ENCODE measurements around the gene MAP2K3.

The MAP2K3 gene

DNA sequence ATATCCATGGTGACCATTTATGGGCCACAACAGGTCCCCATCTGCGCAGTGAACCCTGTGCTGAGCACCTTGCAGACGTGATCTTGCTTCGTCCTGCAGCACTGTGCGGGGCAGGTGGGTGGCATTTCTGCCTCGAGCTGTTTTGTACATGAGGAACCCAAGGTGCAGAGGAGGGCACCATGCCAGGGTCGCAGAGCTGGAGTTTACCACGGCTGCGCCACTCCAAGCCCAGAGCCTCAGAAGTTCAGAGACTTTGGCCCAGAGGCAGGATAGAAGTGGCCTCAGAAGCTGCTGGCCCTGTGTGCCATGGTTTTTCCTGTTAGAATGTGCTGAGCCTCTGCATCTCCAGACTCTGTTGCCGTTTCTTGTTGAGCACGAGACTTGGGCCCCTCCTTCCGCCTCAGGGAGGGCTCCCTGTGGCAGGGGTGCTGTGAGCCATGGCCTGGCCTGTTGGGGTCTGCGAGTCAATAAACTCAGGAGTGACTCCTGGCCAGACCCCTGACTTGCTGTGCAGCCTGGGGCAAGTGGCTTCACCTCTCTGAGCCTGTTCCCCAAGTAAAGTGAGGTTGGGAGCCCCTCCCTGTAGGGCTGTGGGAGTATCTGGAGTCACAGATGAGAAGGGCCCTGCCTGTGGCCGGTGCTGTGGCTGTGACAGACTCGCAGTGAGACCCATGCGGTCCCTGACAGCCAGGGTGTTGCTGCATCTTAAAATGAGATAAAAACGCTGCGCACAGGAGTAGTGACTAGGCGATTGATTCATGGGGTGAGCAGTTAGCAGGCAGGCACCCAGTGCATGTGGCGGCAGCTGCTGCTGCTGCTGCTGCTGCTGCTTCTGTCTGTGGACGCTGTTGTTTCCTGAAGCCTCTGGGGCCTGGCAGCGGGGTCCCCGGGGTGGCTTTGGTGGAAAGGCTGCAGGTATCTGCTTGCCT, 11.8 kb downstream of the MAP2K3 start:
- ATAC-seq = no peak
- TF ChIP-seq ESRRG (CRISPR knock-in tag; IDR thresholded peaks at IDR 0.05) = no peak
- no peak for TF ChIP-seq ZNF8 (CRISPR knock-in tag; IDR thresholded peaks at IDR 0.05)
- TF ChIP-seq, protein P1, sequence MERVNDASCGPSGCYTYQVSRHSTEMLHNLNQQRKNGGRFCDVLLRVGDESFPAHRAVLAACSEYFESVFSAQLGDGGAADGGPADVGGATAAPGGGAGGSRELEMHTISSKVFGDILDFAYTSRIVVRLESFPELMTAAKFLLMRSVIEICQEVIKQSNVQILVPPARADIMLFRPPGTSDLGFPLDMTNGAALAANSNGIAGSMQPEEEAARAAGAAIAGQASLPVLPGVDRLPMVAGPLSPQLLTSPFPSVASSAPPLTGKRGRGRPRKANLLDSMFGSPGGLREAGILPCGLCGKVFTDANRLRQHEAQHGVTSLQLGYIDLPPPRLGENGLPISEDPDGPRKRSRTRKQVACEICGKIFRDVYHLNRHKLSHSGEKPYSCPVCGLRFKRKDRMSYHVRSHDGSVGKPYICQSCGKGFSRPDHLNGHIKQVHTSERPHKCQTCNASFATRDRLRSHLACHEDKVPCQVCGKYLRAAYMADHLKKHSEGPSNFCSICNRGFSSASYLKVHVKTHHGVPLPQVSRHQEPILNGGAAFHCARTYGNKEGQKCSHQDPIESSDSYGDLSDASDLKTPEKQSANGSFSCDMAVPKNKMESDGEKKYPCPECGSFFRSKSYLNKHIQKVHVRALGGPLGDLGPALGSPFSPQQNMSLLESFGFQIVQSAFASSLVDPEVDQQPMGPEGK (CRISPR knock-in tag; IDR thresholded peaks at IDR 0.05; ENCODE audit: borderline replicate concordance) = no peak
- TF ChIP-seq TOX (CRISPR knock-in tag; IDR thresholded peaks at IDR 0.05; ENCODE audit: borderline replicate concordance) = no peak
- no peak for TF ChIP-seq ARNTL (CRISPR knock-in tag; IDR thresholded peaks at IDR 0.05; ENCODE audit: borderline replicate concordance, low read depth)
- no peak for TF ChIP-seq GLIS3 (CRISPR knock-in tag; IDR thresholded peaks at IDR 0.05)
- TF ChIP-seq BACH2 (CRISPR knock-in tag; IDR thresholded peaks at IDR 0.05; ENCODE audit: borderline replicate concordance) = no peak
- TF ChIP-seq, protein P2, sequence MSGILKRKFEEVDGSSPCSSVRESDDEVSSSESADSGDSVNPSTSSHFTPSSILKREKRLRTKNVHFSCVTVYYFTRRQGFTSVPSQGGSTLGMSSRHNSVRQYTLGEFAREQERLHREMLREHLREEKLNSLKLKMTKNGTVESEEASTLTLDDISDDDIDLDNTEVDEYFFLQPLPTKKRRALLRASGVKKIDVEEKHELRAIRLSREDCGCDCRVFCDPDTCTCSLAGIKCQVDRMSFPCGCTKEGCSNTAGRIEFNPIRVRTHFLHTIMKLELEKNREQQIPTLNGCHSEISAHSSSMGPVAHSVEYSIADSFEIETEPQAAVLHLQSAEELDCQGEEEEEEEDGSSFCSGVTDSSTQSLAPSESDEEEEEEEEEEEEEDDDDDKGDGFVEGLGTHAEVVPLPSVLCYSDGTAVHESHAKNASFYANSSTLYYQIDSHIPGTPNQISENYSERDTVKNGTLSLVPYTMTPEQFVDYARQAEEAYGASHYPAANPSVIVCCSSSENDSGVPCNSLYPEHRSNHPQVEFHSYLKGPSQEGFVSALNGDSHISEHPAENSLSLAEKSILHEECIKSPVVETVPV (CRISPR knock-in tag; IDR thresholded peaks at IDR 0.05) = no peak
- no peak for TF ChIP-seq ZC3H10 (CRISPR knock-in tag; IDR thresholded peaks at IDR 0.05)
- TF ChIP-seq ZNF70 (CRISPR knock-in tag; IDR thresholded peaks at IDR 0.05) = no peak
- TF ChIP-seq, protein P3, sequence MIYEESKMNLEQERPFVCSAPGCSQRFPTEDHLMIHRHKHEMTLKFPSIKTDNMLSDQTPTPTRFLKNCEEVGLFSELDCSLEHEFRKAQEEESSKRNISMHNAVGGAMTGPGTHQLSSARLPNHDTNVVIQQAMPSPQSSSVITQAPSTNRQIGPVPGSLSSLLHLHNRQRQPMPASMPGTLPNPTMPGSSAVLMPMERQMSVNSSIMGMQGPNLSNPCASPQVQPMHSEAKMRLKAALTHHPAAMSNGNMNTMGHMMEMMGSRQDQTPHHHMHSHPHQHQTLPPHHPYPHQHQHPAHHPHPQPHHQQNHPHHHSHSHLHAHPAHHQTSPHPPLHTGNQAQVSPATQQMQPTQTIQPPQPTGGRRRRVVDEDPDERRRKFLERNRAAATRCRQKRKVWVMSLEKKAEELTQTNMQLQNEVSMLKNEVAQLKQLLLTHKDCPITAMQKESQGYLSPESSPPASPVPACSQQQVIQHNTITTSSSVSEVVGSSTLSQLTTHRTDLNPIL (CRISPR knock-in tag; IDR thresholded peaks at IDR 0.05; ENCODE audit: low read depth) = no peak
- no peak for TF ChIP-seq ISL1 (CRISPR knock-in tag; IDR thresholded peaks at IDR 0.05)
- no peak for TF ChIP-seq PPARA (CRISPR knock-in tag; IDR thresholded peaks at IDR 0.05; ENCODE audit: borderline replicate concordance)
- no peak for TF ChIP-seq SNAI2 (CRISPR knock-in tag; IDR thresholded peaks at IDR 0.05)
- no peak for TF ChIP-seq OSR1 (CRISPR knock-in tag; IDR thresholded peaks at IDR 0.05)

DNA sequence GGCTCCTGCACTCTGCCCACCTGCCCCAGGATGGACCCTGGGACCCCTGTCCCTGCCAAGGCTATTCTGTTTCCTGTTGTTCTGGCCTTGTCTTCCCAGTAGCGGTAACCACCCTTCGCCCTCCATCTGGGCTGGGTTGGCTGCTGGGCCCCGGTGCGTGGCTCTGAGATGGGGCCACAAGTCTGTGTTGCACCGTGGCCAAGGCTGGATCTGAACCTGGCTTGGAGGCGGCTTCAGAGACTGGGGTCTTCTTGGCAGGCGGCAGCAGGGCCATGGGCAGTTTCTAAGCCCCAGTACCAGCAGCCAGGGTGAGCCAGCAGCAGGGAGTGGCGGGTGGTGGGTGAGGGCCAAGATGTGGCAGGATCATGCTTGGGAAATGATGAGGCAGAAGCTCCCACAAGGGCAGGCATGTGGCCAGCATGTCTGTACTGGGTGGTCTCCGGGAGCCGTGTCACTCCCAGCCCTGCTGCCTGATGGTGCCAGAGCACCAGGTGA, 12.6 kb downstream of the MAP2K3 start:
- TF ChIP-seq ZC3H10 (CRISPR knock-in tag; IDR thresholded peaks at IDR 0.05) (no peak), CSDC2 (CRISPR knock-in tag; IDR thresholded peaks at IDR 0.05) (no peak), ZNF8 (CRISPR knock-in tag; IDR thresholded peaks at IDR 0.05) (no peak), GLIS3 (CRISPR knock-in tag; IDR thresholded peaks at IDR 0.05) (no peak), ZNF70 (CRISPR knock-in tag; IDR thresholded peaks at IDR 0.05) (no peak), RARB (CRISPR knock-in tag; IDR thresholded peaks at IDR 0.05) (no peak), TCF4 (CRISPR knock-in tag; IDR thresholded peaks at IDR 0.05; ENCODE audit: borderline replicate concordance) (no peak), ARNTL (CRISPR knock-in tag; IDR thresholded peaks at IDR 0.05; ENCODE audit: borderline replicate concordance, low read depth) (no peak)
- TF ChIP-seq, protein P2 (CRISPR knock-in tag; IDR thresholded peaks at IDR 0.05) = no peak
- TF ChIP-seq, protein P4, sequence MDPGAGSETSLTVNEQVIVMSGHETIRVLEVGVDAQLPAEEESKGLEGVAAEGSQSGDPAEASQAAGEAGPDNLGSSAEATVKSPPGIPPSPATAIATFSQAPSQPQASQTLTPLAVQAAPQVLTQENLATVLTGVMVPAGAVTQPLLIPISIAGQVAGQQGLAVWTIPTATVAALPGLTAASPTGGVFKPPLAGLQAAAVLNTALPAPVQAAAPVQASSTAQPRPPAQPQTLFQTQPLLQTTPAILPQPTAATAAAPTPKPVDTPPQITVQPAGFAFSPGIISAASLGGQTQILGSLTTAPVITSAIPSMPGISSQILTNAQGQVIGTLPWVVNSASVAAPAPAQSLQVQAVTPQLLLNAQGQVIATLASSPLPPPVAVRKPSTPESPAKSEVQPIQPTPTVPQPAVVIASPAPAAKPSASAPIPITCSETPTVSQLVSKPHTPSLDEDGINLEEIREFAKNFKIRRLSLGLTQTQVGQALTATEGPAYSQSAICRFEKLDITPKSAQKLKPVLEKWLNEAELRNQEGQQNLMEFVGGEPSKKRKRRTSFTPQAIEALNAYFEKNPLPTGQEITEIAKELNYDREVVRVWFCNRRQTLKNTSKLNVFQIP (CRISPR knock-in tag; IDR thresholded peaks at IDR 0.05; ENCODE audit: borderline replicate concordance, low read depth) = no peak

DNA sequence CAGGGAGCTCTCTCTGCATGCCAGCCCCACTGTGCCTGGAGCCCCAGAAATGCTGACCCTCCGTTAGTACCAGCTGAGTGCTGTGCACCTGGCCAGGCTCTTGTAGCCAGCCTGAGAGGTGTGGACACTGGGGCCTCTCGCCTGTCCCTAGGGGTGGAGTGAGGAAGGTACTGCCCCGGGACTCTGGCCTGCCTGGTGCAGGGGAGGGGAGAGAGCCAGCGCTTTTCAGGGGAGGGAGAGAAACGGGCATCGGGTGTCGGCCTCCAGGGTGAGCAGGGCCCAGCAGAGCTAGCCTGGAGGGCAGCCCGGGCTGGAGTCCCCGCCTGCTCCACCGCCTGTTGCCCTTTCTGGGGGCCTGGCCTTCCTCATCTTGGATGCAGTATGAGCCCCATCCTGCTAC, 13.1 kb downstream of the MAP2K3 start:
- ATAC-seq = no peak; the same call in 1 of the 3 replicates
- TF ChIP-seq, protein P5, sequence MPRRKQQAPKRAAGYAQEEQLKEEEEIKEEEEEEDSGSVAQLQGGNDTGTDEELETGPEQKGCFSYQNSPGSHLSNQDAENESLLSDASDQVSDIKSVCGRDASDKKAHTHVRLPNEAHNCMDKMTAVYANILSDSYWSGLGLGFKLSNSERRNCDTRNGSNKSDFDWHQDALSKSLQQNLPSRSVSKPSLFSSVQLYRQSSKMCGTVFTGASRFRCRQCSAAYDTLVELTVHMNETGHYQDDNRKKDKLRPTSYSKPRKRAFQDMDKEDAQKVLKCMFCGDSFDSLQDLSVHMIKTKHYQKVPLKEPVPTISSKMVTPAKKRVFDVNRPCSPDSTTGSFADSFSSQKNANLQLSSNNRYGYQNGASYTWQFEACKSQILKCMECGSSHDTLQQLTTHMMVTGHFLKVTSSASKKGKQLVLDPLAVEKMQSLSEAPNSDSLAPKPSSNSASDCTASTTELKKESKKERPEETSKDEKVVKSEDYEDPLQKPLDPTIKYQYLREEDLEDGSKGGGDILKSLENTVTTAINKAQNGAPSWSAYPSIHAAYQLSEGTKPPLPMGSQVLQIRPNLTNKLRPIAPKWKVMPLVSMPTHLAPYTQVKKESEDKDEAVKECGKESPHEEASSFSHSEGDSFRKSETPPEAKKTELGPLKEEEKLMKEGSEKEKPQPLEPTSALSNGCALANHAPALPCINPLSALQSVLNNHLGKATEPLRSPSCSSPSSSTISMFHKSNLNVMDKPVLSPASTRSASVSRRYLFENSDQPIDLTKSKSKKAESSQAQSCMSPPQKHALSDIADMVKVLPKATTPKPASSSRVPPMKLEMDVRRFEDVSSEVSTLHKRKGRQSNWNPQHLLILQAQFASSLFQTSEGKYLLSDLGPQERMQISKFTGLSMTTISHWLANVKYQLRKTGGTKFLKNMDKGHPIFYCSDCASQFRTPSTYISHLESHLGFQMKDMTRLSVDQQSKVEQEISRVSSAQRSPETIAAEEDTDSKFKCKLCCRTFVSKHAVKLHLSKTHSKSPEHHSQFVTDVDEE (CRISPR knock-in tag; IDR thresholded peaks at IDR 0.05) = no peak
- no peak for TF ChIP-seq ISL1 (CRISPR knock-in tag; IDR thresholded peaks at IDR 0.05)
- TF ChIP-seq ZFP3 (CRISPR knock-in tag; IDR thresholded peaks at IDR 0.05) = no peak

More for the DNA sequence above, 12.6 kb downstream of the MAP2K3 start:
- no peak; the same call in 2 of the 3 replicates for ATAC-seq
